K562 (cell line): ENCODE measurements around the gene TIMP1. TPM values are rescaled to one million over a fixed set of nuclear protein-coding genes. Genes with fewer than 3 reads are reported as not detected.

Source experiments
- HBP1 ChIP-seq: fragments of 450-650 bp; formaldehyde crosslinking; IDR thresholded peaks from 2 replicates; pipeline ENCODE4 v1.4.0; 2022; ENCODE audit warnings: missing genetic modification characterization
- JUNB ChIP-seq: fragments of 450-650 bp; formaldehyde crosslinking; conservative IDR thresholded peaks from 2 replicates; pipeline ENCODE4 v1.4.0; 2020; ENCODE audit warnings: mild to moderate bottlenecking
- KLF13 ChIP-seq: fragments of 450-650 bp; IDR thresholded peaks from 2 replicates; pipeline ENCODE4 v1.6.1; 2016; ENCODE audit warnings: missing genetic modification characterization, low read depth, mild to moderate bottlenecking, missing compliant biosample characterization, moderate library complexity, borderline replicate concordance
- NFE2L1 ChIP-seq: fragments of 450-650 bp; IDR thresholded peaks from 2 replicates; pipeline ENCODE4 v1.6.1; 2016; ENCODE audit warnings: missing genetic modification characterization, low read depth, mild to moderate bottlenecking, missing compliant biosample characterization, moderate library complexity, borderline replicate concordance
- SIN3A ChIP-seq, 2 experiments: fragments of 150-350 bp in 1 of 2; IDR thresholded peaks; 2 replicates each; pipeline ENCODE4 v1.6.1; 2011 to 2016; ENCODE audit warnings: borderline replicate concordance in 2 of 2, low read depth in 2 of 2, low read length in 2 of 2, mild to moderate bottlenecking in 2 of 2, moderate library complexity in 2 of 2; ENCODE audit not compliant: control insufficient read depth in 1 of 2
- ZKSCAN1 ChIP-seq: fragments of 150-350 bp; IDR thresholded peaks from 2 replicates; pipeline ENCODE4 v1.6.1; 2016; ENCODE audit warnings: low read depth, low read length
- ZNF449 ChIP-seq: fragments of 250-450 bp; sonication (Bioruptor Pico); IDR thresholded peaks from 2 replicates; pipeline ENCODE4 v1.8.0; 2022; ENCODE audit warnings: moderate library complexity, mild to moderate bottlenecking, inconsistent platforms
- polyA plus RNA-seq, 8 experiments: library from polyadenylated mRNA; depleted of rRNA in 4 of 8; stranded (reverse) in 5 of 8; unstranded in 3 of 8; fragments of >200 nt; fragmentation: Nextera tagmentation in 2 of 8; fragmentation: Illumina TruSeq in 1 of 8; extraction: Ambion mirVana in 2 of 8; extraction: Trizol in 1 of 8; gene quantifications; 2 replicates each; pipeline versions ENCODE4 v1.2.1 to v1.2.3, GENCODE V29; 2011 to 2014; ENCODE audit warnings: inconsistent platforms in 1 of 8, missing spikeins in 1 of 8
- total RNA-seq, 7 experiments: library from RNA; depleted of rRNA in 6 of 7; stranded (reverse); fragments of >200 nt in 6 of 7; fragmentation: Illumina TruSeq in 2 of 7; extraction: Trizol in 2 of 7; gene quantifications; 2 replicates each; pipeline versions ENCODE4 v1.2.1 to v1.2.3, GENCODE V29; 2011 to 2021; ENCODE audit warnings: low replicate concordance in 1 of 7
- TF ChIP-seq, protein P1 (sequence below): sonication (generic); formaldehyde crosslinking; IDR thresholded peaks from 2 replicates; pipeline ENCODE4 v1.4.0; 2020; ENCODE audit warnings: mild to moderate bottlenecking, missing genetic modification reagents
- TF ChIP-seq, protein P2 (sequence below), 2 experiments: fragments of 450-650 bp; IDR thresholded peaks; 2 replicates each; pipeline ENCODE4 v1.6.1; 2016; ENCODE audit warnings: mild to moderate bottlenecking in 2 of 2, borderline replicate concordance in 1 of 2, low read depth in 1 of 2, moderate library complexity in 1 of 2
- TF ChIP-seq, protein P3 (sequence below): IDR thresholded peaks from 2 replicates; pipeline ENCODE4 v1.6.1; 2014; ENCODE audit warnings: antibody characterized with exemption

The TIMP1 gene
- total and polyA plus RNA-seq, 9 of the 15 experiments (the other 6 are each of a cell fraction or from before 2014, with no cell fraction given), result 115 to 699 (median 273) TPM

DNA sequence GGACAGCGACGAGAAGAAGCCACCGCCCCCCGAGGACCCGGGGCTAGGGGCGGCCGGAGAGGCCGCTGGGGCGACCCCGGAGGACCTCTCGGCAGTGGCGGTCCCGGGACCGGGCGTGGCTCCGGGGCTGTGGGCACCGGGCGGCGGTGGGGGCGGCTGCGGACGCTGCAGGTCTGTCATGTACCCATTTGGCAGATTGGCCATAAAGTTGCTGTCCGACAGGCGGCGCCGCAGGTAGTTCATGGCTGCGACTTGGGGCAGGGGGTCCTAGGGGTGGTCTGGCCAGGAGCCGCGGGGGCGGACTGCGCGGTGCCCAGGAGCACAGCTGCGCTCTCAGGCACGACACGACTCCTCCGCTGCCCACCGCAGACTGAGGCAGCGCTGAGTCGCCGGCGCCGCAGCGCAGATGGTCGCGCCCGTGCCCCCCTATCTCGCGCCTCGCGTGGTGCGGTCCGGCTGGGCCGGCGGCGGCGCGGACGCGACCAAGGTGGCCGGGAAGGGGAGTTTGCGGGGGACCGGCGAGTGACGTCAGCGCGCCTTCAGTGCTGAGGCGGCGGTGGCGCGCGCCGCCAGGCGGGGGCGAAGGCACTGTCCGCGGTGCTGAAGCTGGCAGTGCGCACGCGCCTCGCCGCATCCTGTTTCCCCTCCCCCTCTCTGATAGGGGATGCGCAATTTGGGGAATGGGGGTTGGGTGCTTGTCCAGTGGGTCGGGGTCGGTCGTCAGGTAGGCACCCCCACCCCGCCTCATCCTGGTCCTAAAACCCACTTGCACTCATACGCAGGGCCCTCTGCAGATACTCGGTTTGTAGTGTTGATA, 37.5 kb downstream of the TIMP1 start, which contains the start of gene SYN1 (continued):
- no peak for TF ChIP-seq ZNF449
- TF ChIP-seq, protein P1, sequence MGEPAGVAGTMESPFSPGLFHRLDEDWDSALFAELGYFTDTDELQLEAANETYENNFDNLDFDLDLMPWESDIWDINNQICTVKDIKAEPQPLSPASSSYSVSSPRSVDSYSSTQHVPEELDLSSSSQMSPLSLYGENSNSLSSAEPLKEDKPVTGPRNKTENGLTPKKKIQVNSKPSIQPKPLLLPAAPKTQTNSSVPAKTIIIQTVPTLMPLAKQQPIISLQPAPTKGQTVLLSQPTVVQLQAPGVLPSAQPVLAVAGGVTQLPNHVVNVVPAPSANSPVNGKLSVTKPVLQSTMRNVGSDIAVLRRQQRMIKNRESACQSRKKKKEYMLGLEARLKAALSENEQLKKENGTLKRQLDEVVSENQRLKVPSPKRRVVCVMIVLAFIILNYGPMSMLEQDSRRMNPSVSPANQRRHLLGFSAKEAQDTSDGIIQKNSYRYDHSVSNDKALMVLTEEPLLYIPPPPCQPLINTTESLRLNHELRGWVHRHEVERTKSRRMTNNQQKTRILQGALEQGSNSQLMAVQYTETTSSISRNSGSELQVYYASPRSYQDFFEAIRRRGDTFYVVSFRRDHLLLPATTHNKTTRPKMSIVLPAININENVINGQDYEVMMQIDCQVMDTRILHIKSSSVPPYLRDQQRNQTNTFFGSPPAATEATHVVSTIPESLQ (CRISPR knock-in tag), result no peak
- 0 out of 2 replicates have a peak, but pooled peaks have one; percentile 18 for TF ChIP-seq KLF13
- TF ChIP-seq, protein P2, sequence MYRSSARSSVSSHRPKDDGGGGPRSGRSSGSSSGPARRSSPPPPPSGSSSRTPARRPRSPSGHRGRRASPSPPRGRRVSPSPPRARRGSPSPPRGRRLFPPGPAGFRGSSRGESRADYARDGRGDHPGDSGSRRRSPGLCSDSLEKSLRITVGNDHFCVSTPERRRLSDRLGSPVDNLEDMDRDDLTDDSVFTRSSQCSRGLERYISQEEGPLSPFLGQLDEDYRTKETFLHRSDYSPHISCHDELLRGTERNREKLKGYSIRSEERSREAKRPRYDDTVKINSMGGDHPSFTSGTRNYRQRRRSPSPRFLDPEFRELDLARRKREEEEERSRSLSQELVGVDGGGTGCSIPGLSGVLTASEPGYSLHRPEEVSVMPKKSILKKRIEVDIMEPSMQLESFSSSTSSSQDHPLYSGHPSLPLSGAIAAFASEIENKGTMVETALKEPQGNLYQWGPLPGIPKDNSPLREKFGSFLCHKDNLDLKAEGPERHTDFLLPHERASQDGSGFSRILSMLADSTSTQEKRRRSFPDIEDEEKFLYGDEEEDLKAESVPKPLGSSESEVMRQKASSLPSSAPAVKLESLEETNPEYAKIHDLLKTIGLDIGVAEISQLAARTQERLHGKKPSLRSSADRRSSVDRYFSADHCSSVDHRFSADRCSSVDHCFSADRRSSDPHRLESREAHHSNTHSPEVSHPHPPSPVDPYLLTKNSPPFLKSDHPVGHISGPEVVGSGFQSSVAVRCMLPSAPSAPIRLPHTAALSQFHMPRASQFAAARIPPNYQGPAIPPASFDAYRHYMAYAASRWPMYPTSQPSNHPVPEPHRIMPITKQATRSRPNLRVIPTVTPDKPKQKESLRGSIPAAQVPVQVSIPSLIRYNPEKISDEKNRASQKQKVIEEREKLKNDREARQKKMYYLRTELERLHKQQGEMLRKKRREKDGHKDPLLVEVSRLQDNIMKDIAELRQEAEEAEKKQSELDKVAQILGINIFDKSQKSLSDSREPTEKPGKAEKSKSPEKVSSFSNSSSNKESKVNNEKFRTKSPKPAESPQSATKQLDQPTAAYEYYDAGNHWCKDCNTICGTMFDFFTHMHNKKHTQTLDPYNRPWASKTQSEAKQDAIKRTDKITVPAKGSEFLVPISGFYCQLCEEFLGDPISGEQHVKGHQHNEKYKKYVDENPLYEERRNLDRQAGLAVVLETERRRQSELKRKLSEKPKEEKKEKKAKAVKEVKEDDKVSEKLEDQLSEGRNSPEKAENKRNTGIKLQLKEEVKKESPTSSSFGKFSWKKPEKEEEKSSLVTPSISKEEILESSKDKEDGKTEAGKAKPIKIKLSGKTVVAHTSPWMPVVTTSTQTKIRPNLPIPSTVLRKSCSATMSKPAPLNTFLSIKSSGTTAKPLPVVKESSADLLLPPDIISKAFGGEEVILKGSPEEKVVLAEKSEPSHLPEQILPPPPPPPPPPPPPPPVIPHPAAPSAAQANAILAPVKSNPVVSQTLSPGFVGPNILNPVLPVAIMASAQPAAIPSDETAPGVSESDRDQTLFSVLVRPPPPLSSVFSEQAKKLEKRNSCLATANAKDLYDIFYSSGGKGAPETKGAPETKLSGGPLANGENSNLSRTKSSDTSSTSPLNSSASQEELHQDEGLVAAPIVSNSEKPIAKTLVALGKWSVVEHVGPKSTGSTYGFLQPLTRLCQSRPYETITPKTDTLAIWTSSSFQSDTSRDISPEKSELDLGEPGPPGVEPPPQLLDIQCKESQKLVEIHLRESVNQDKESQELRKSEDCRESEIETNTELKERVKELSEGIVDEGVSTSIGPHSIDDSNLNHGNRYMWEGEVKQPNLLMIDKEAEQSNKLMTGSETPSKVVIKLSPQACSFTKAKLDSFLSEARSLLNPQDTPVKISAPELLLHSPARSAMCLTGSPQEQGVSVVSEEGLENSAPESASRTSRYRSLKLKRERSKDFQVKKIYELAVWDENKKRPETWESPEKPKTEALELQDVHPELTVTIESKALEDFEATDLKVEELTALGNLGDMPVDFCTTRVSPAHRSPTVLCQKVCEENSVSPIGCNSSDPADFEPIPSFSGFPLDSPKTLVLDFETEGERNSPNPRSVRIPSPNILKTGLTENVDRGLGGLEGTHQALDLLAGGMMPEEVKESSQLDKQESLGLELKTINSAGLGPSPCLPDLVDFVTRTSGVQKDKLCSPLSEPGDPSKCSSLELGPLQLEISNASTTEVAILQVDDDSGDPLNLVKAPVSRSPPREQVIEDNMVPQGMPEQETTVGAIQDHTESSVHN (IDR thresholded peaks at IDR 0.05; ENCODE audit: borderline replicate concordance in 1 of 2, low read depth in 1 of 2), result no peak
- no peak for TF ChIP-seq ZKSCAN1
- TF ChIP-seq SIN3A (IDR thresholded peaks at IDR 0.05; ENCODE audit: borderline replicate concordance in 2 of 2, control insufficient read depth in 1 of 2, low read depth in 2 of 2, low read length in 2 of 2), result peak; percentile 62 to 63; a peak in 1 of 4 replicates
- TF ChIP-seq JUNB, result no peak
- TF ChIP-seq HBP1 (CRISPR knock-in tag), result no peak
- TF ChIP-seq, protein P3, sequence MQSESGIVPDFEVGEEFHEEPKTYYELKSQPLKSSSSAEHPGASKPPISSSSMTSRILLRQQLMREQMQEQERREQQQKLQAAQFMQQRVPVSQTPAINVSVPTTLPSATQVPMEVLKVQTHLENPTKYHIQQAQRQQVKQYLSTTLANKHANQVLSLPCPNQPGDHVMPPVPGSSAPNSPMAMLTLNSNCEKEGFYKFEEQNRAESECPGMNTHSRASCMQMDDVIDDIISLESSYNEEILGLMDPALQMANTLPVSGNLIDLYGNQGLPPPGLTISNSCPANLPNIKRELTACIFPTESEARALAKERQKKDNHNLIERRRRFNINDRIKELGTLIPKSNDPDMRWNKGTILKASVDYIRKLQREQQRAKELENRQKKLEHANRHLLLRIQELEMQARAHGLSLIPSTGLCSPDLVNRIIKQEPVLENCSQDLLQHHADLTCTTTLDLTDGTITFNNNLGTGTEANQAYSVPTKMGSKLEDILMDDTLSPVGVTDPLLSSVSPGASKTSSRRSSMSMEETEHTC, result no peak
- TF ChIP-seq NFE2L1 (tag), result no peak
